Caco-2 (cell line): ENCODE measurements around the gene ZNF593OS. TPM values are rescaled to one million over a fixed set of nuclear protein-coding genes. Genes with fewer than 3 reads are reported as not detected.

ENCODE experiments used
- BruUV-seq: library from RNA; stranded (reverse); fragments of 400-500 nt; replicated peaks from 2 replicates; lab custom pipeline; 2021; lab: Mats Ljungman, UMichigan
- CTCF ChIA-PET: fragments of 300-600 bp; sonication (Branson Sonifier 250); formaldehyde crosslinking; loops from one replicate; lab custom pipeline; 2022; ENCODE audit warnings: antibody characterized with exemption; lab: Charles Lee
- POLR2A ChIA-PET: fragments of 300-600 bp; sonication (Branson Sonifier 250); formaldehyde crosslinking; loops from one replicate; lab custom pipeline; 2022; ENCODE audit warnings: antibody characterized with exemption; lab: Charles Lee
- DNase-seq, 2 experiments: peaks; one replicate each; pipeline versions ENCODE4 v3.0.0 to v3.0.0-alpha.2; 2020 to 2022
- H3K27me3 ChIP-seq: replicated peaks from 2 replicates; pipeline ENCODE4 v1.6.0; 2011; ENCODE audit warnings: low read length; ENCODE audit not compliant: control insufficient read depth, insufficient read depth
- H3K36me3 ChIP-seq: 2 replicates; pipeline ENCODE4 v1.5.1; 2011; ENCODE audit warnings: low read length; ENCODE audit not compliant: control insufficient read depth, insufficient read depth
- H3K4me1 ChIP-seq: fragments of 250-450 bp; sonication (Bioruptor Pico); 2 replicates; pipeline ENCODE4 v1.5.1; 2020; ENCODE audit warnings: mild to moderate bottlenecking
- H3K4me3 ChIP-seq: 2 replicates; pipeline ENCODE4 v1.5.1; 2011; ENCODE audit warnings: low read depth, mild to moderate bottlenecking, control low read depth, low read length
- H3K9me3 ChIP-seq: fragments of 250-450 bp; sonication (Bioruptor Pico); 2 replicates; pipeline ENCODE4 v1.5.1; 2020; ENCODE audit warnings: mild to moderate bottlenecking, moderate library complexity
- H3K27ac Mint-ChIP-seq: one replicate; pipeline ENCODE4 v1.8.0; 2022; ENCODE audit warnings: mixed read lengths; ENCODE audit not compliant: unreplicated experiment
- H3K27me3 Mint-ChIP-seq: one replicate; pipeline ENCODE4 v1.8.0; 2022; ENCODE audit warnings: mixed read lengths; ENCODE audit not compliant: insufficient read depth, unreplicated experiment
- H3K36me3 Mint-ChIP-seq: one replicate; pipeline ENCODE4 v1.8.0; 2022; ENCODE audit warnings: mild to moderate bottlenecking, mixed read lengths; ENCODE audit not compliant: insufficient read depth, unreplicated experiment
- H3K4me1 Mint-ChIP-seq: one replicate; pipeline ENCODE4 v1.8.0; 2022; ENCODE audit warnings: low read depth, mixed read lengths; ENCODE audit not compliant: unreplicated experiment
- H3K4me3 Mint-ChIP-seq: one replicate; pipeline ENCODE4 v1.8.0; 2022; ENCODE audit warnings: mild to moderate bottlenecking, moderate library complexity, mixed read lengths; ENCODE audit not compliant: unreplicated experiment
- H3K9me3 Mint-ChIP-seq: one replicate; pipeline ENCODE4 v1.8.0; 2022; ENCODE audit warnings: mixed read lengths; ENCODE audit not compliant: unreplicated experiment
- intact Hi-C: fragments of 100-400 bp; cut with micrococcal nuclease; formaldehyde crosslinking; loops from one replicate; pipeline ENCODE4 v1.10.0; 2022; ENCODE audit not compliant: unreplicated experiment
- total RNA-seq: library from RNA; stranded (reverse); gene quantifications from 2 replicates; pipeline ENCODE4 v1.2.3, GENCODE V29; 2022
- TF ChIP-seq, protein P1 (sequence below), 2 experiments: fragments of 200-600 bp in 1 of 2; IDR thresholded peaks; 1 replicate in 1 of 2; 2 replicates in 1 of 2; pipeline versions ENCODE4 v1.5.1 to v1.8.0; 2011 to 2022; ENCODE audit warnings: antibody characterized with exemption in 1 of 2, control low read depth in 1 of 2, inconsistent platforms in 1 of 2, low read depth in 1 of 2, low read length in 1 of 2, mild to moderate bottlenecking in 1 of 2, moderate library complexity in 1 of 2; ENCODE audit not compliant: insufficient read depth in 1 of 2, severe bottlenecking in 1 of 2, unreplicated experiment in 1 of 2

ZNF593OS gene
- total RNA-seq, 1 experiment from 2014 or later: 0.45 TPM

DNA sequence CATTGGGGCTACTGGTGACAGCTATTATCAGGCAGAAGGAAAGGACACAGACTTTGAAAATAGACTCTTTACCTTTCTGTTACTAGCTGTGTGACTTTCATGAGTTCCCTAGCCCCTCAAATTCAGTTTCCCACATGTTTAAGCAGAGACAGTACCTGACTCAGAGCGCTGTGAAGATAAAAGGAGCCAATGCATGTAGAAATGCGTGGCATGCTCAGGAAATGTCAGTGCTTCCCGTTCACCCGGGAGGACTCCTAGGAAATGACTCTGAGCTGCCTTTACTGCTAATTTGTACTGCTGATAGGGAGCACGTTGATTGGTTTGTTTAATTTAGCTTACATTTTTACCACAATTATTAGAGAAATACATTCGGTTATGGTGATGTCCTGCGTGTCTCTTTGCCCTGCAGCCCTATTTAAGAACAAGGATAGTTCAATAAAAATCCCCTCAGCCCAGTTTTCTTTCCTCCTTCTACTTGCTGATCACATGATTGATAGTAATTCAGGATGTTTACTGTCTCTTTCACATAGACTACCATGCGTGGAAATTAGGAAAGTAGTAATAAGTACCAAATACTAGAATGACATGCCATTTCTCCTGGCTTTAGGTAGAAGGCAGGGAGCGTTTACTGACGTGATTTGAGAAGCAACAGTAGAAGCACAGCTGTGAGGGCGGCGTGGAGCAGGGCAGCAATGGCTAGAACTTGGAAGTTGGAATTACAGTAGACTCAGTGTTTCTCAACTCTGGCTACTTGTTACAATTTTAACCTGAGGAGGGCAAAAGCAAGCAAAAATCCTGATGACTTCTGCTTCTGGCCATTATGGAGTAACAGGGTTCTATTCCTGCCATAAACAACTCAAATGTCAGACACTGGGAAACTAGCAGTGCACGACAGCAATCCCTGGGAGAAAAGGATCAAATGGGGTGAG is 44.1 kb downstream of the ZNF593OS start:
- ChIA-PET CTCF (interaction anchor here (1.0 kb wide), 1 partner anchor 42 kb away, joined by 3 read pairs; the partner anchor contains the start of gene ZNF593), POLR2A (interaction anchor here (0.6 kb wide), 1 partner anchor 16 kb away, joined by 5 read pairs; no protein-coding TSS in a partner anchor)
- H3K4me1 Mint-ChIP-seq: no peaks in the 10 kb centered on the region
- Histone ChIP-seq H3K27me3 (no peaks in the 10 kb centered on the region), H3K36me3 (no peaks in the 10 kb centered on the region), H3K4me3 (no peak overlapping the region), H3K9me3 (no peaks in the 10 kb centered on the region), H3K4me1 (peaks cover 9% of the 10 kb centered on the region; the same call in 1 of the 2 replicates)
- no peaks in the 10 kb centered on the region for H3K27me3 Mint-ChIP-seq
- H3K36me3 Mint-ChIP-seq: no peaks in the 10 kb centered on the region
- no peak overlapping the region for H3K27ac Mint-ChIP-seq
- H3K4me3 Mint-ChIP-seq: no peak overlapping the region
- no peak for DNase-seq
- TF ChIP-seq, protein P1, sequence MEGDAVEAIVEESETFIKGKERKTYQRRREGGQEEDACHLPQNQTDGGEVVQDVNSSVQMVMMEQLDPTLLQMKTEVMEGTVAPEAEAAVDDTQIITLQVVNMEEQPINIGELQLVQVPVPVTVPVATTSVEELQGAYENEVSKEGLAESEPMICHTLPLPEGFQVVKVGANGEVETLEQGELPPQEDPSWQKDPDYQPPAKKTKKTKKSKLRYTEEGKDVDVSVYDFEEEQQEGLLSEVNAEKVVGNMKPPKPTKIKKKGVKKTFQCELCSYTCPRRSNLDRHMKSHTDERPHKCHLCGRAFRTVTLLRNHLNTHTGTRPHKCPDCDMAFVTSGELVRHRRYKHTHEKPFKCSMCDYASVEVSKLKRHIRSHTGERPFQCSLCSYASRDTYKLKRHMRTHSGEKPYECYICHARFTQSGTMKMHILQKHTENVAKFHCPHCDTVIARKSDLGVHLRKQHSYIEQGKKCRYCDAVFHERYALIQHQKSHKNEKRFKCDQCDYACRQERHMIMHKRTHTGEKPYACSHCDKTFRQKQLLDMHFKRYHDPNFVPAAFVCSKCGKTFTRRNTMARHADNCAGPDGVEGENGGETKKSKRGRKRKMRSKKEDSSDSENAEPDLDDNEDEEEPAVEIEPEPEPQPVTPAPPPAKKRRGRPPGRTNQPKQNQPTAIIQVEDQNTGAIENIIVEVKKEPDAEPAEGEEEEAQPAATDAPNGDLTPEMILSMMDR (IDR thresholded peaks at IDR 0.05; ENCODE audit: insufficient read depth in 1 of 2, low read depth in 1 of 2, low read length in 1 of 2, severe bottlenecking in 1 of 2, unreplicated experiment in 1 of 2): no peak
- BruUV-seq: no TSS peak
- intact Hi-C loops: no loop called here
- H3K9me3 Mint-ChIP-seq: no peaks in the 10 kb centered on the region

DNA sequence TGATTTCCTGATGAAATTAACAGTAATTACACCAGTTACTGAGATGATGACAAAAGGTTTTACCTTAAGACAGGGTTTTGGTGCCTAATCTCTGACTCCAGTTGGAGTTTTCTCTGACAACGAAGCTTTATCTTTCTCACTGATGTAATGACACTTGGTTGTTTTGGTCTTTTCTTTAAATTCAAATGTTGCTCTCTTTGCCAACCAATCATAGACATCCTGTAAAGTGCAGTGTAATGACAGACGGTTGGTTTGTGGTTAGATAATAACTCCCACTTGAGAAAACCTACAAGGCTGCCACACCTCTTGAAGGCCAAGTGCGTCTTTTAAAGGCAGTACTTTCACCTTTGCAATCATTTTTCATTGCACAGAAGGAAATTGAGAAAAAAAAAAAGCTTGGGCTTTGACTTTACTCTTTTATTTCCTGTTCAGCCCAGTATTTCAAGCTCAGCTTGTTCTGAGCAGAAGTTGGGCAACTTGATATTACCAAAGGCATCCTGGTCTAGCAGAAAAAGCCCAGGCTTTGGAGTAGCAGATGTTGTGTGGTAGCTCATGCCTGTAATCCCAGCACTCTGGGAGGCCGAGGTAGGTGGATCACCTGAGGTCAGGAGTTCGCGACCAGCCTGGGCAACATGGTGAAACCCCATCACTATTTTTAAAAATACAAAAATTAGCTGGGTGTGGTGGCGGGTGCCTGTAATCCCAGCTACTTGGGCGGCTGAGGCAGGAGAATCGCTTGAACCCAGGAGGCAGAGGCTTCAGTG is 45.1 kb downstream of the ZNF593OS start:
- H3K36me3 ChIP-seq: no peaks in the 10 kb centered on the region
- POLR2A ChIA-PET: interaction anchor here (0.6 kb wide), 1 partner anchor 16 kb away, joined by 5 read pairs; no protein-coding TSS in a partner anchor
- H3K9me3 ChIP-seq: no peaks in the 10 kb centered on the region
- BruUV-seq: no TSS peak
- no peaks in the 10 kb centered on the region for H3K9me3 Mint-ChIP-seq
- H3K4me3 ChIP-seq: no peak overlapping the region
- H3K27ac Mint-ChIP-seq: no peak overlapping the region
- H3K36me3 Mint-ChIP-seq: no peaks in the 10 kb centered on the region
- peaks cover 9% of the 10 kb centered on the region; the same call in 1 of the 2 replicates for H3K4me1 ChIP-seq
- H3K4me1 Mint-ChIP-seq: no peaks in the 10 kb centered on the region
- TF ChIP-seq, protein P1 (IDR thresholded peaks at IDR 0.05; ENCODE audit: insufficient read depth in 1 of 2, low read depth in 1 of 2, low read length in 1 of 2, severe bottlenecking in 1 of 2, unreplicated experiment in 1 of 2): no peak
- CTCF ChIA-PET: interaction anchor here (1.0 kb wide), 1 partner anchor 43 kb away, joined by 3 read pairs; the partner anchor contains the start of gene ZNF593
- H3K4me3 Mint-ChIP-seq: no peak overlapping the region
- intact Hi-C loops: no loop called here
- no peaks in the 10 kb centered on the region for H3K27me3 ChIP-seq
- no peak for DNase-seq
- no peaks in the 10 kb centered on the region for H3K27me3 Mint-ChIP-seq

DNA sequence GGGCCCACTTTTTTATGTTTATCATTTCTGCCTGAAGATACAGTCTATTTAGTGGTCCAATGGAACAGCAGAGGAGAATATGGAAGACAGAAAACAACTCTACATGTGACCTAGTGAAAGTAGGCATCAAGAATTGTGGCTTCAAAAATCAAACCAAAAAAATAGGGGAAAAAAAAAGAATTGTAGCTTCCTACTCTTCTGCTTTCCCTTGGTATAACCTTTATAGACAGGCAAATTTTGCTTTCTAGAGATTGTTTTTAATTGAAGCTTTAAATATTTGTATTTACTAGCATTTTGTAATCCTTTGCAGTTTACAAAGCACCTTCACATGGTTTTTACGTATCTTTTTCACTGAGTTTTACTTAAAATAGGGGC is 45.7 kb downstream of the ZNF593OS start:
- no TSS peak for BruUV-seq
- Histone ChIP-seq H3K4me3 (no peak overlapping the region), H3K36me3 (no peaks in the 10 kb centered on the region), H3K9me3 (no peaks in the 10 kb centered on the region), H3K4me1 (peaks cover 9% of the 10 kb centered on the region; the same call in 1 of the 2 replicates), H3K27me3 (no peaks in the 10 kb centered on the region)
- H3K36me3 Mint-ChIP-seq: no peaks in the 10 kb centered on the region
- TF ChIP-seq, protein P1 (IDR thresholded peaks at IDR 0.05; ENCODE audit: insufficient read depth in 1 of 2, low read depth in 1 of 2, low read length in 1 of 2, severe bottlenecking in 1 of 2, unreplicated experiment in 1 of 2): no peak
- DNase-seq: no peak
- no peak overlapping the region for H3K4me3 Mint-ChIP-seq
- no peaks in the 10 kb centered on the region for H3K9me3 Mint-ChIP-seq
- no peaks in the 10 kb centered on the region for H3K27me3 Mint-ChIP-seq
- no peaks in the 10 kb centered on the region for H3K4me1 Mint-ChIP-seq
- intact Hi-C loops: no loop called here
- POLR2A ChIA-PET: no interaction called here
- CTCF ChIA-PET: no interaction called here
- no peak overlapping the region for H3K27ac Mint-ChIP-seq
